ENCODE results near the gene NOTCH2.
"Not testable (repeated sequence)": the region's sequence is repeated elsewhere in the genome, so short reads cannot be mapped to it uniquely, and the experiment has no call there.

NOTCH2 gene

DNA sequence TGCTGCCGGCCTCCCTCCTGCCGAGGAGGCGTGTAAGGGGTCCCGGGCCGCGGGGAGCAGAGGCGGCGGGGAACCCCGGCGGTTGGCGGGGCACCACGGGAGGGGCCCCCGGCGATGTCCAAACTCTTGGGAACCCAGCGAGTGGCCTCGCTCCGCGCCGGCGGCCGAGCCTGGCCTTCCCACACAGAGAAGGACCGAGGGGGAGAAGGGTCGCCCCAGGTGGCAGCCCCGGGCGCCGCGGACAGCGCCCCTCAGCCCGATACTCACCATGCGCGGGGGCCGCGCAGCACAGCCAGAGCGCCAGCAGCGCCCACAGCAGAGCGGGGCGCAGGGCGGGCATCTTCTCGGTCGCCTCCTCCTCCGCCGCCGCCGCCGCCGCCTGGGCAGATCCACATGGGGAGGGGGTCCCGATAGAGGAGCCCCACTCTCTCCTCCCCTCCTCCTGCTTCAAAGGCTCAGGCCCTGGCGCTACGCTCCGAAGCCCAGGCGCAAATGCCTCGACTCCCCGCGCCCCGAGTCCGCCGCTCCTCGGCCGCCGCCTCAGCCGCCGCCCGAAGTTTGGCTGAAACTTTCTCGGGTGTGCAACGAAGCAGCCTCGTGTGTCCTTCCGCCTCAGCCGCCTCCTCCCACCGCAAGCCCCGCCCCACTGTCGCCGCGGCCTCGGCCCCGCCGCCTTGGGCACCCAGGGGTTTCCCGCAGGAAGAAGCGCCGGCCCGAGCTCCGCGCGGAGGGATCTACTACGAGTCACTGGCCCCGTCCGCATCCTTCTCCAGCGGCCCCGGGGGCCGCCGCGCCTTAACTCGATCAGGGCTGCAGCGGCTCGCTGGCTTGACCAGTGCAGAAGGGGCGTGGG, at the start of gene NOTCH2:
TSS of gene NOTCH2 (minus strand) at position 596 of the 853 bp plus-strand sequence. CDS start at position 340, 256 bp downstream.
- peak; percentile 65 to 71 for DNase-seq

DNA sequence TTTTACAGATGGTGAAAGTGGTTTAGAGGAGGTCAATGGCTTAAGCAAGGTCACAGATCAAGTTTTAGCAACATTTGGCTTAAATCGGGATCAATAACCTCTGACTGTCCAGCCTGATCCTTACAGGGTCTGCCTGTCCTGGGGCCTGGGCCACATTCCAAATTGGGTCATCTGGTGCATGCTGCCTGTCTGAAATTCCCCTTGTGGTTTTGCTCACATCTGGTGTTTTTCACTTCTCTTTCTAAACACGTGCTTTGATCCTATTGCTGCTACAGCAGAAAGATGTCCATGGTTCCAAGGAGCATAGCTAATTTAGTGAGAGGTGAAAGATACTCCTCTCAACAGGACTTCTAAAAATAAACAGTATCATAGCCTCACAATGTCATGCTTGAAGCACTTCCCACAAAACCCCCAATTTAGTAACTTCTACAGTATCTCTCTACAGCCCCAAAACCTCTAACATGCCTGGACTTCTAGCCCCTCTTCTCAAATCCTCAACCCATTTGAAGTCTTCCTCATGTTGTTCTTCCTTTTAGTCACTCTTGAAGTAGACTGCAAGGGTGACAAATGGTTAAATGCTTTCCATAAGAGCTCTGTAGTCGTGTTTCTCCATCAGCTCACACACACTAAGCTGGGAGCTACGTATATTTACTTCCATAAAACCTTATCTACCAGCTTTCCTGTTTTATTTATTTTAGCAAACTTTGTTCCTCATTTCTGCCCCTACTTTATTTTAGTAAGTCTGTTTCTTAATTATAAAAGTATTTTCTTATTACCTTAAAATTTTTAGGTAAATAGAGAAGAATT, 48.1 kb upstream of the NOTCH2 start:
- DNase-seq = not testable (repeated sequence)

DNA sequence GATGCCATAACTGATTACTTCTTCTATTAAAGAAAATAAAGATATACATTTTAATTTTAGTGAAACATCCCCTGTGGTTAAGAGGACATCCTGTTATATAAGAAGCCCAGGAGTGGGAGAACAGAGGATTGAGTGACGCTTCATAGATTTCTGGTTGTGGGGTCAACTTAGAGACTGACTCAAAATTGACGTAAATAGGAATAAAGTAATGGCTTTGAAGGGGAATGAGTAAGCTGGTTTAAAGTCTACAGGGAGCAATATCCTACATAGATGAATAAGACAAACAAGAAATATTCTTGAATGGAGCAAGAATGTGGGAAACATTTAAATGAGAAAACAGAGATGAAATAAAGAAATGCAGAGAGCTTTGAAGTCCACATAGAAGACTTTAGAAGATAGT, 46.6 kb upstream of the NOTCH2 start:
- DNase-seq = not testable (repeated sequence)

DNA sequence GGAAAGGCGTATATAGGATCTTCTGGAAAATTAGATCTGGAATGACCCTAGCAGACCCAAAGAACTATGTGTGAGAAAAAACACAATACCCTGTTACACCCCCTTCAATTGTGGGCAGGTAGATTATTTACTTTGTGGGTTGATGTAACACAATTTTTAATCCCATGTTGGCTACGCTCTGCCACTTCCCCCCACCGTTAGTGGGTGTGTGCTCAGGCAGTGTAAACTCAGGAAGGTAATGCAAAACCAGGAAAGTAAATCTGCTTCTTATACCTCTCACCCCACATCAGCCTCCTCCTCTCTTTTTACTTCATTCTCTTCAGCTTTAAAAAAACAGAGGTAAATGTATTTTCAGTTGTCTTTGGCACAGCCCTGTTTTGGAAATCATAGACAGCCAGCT, 43.7 kb upstream of the NOTCH2 start:
- DNase-seq = not testable (repeated sequence)

DNA sequence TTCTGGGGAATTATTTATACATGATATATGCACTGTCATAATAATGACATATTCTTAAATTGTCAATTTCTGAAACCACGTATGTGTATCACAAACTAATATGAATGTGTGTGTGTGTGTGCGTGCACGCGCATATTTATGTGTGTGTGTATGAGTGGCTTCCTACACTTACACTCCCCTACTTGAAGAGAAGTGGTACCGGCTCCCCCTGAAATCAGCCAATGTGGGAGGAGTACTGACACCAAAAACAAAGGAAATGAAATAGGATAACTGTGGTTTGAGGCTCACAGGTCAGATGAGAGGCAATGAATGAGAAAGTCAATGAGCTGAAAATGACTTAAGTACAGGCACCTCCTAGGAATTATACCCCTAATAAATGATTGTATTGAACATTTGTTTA, 42.8 kb upstream of the NOTCH2 start:
- DNase-seq = not testable (repeated sequence)

DNA sequence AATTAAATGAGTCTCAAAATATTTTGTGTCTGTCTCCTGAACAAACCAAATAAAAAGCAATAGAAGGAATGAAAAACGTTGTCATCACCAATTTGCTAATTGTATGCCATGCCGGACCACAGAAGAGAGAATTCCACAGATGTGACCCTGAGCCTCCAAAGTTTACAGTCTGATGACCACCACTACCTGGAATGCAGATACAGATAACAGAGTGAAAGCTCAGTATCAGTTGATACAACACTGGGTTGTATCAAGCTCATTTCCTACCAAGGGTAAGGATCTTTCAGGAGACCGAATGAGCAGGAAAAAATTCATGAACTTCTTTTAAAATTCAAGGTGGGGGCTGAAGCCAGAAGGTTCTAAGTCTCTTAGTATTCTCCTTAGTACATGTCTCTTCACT, 42.3 kb upstream of the NOTCH2 start:
- not testable (repeated sequence) for DNase-seq

DNA sequence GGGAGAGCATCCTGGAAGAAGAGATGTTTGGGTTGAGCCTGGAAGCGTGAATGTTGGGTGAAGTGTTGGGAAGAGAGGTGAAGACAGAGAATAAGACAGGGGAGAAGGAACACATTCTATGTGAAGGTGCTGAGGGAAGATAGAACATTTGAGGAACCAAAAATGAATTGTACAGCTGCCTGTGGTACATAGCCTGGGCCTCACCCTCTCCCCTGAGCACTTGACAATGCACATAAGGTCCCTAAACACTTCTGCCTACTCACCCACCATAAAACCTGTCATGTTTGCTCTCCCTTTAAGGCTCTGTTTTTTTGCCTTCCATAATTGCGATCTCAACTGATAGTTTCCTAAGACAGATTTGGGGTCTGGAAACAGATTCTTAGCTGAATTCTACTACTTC, 41.5 kb upstream of the NOTCH2 start:
- DNase-seq = not testable (repeated sequence)

DNA sequence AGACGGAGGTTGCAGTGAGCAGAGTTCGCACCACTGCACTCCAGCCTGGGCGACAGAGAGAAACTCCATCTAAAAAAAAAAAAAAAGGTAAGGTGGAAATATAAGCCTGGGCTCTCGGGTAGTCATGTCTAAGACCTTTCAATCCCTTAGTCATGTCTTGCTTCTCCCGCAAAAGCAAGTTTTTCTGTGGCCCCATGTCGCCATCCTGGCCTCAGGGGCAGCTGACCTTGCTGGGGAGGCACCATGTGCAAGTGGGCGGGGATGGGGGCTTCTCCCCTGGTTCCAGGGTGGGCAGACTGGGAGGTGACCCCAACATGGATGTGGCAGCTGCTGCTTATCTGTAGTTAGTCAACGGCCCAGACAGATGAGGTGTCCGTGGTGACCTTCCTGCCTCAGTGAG, 40.2 kb upstream of the NOTCH2 start:
- DNase-seq = not testable (repeated sequence)

DNA sequence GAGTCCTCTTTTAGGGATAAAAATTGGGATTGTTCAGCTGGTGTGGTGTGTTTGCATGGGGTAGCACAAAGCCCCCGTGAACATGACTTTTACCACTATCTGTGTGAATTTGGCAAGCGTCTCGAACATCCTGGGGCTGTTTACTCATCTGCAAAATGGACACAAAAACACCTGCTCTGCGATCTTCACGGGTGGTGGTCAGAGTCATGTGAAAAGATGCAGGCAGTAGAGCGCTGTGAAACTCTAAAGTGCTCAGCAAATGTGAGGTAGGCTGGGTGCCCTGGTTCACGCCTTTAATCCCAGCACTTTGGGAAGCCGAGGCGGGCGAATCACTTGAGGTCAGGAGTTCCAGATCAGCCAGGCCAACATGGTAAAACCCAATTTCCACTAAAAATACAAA, 39.7 kb upstream of the NOTCH2 start:
- not testable (repeated sequence) for DNase-seq

DNA sequence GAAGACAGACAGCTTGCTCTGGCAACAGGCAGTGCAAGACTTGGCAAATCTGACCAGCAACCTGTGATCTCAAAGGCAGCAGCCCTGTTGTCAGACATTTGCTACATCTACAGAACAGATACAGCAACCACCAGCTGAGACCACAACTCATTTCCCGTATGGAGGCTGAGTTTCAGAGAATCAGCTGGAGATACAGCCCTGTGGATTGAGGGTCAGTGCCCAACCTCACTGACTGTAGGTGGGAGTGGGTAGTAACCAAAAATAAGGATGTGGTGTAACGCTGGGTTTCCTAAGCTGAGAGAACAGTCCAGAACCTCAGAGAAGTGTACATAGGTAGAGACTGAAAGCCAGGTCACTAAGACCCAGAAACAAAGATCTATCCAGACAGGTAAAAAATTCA, 35.8 kb upstream of the NOTCH2 start:
- DNase-seq = not testable (repeated sequence)

DNA sequence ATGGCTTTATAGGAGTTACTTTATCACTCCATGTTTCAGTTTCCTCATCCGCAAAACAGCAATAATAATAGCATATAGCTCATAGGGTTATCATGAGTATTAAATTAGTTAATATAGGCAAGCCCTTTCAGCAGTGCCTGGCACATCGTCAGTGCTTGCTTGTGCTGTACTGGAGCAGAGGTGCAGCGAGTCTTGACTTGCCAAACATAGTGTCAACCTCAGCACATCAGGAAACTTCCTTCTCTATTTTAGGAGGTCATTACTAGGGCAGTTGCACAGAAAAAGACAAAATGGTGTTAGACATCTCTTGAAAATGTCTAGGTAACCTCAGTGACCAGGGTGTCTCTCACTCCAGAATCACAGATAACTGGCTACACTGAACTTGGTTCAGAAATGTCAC, 34.3 kb upstream of the NOTCH2 start:
- not testable (repeated sequence) for DNase-seq

DNA sequence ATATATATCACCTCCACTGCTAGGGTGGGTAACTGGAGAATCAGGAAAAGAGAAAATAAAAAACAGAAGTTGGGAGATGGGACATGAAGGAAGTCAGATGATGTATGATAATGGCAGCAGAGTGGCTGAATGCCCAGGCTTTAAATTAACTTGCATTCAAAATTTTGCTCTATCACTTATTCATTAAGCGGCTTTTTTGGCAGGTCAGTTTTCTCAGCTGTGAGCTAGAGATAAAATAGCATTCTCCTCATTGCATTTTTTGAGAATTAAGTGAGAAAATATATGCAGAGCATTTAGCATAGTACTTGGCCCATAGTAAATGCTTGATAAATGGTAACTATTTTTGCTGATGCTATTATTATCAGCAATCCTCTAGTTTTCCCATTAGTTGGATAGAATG, 32.1 kb upstream of the NOTCH2 start:
- DNase-seq = not testable (repeated sequence)

DNA sequence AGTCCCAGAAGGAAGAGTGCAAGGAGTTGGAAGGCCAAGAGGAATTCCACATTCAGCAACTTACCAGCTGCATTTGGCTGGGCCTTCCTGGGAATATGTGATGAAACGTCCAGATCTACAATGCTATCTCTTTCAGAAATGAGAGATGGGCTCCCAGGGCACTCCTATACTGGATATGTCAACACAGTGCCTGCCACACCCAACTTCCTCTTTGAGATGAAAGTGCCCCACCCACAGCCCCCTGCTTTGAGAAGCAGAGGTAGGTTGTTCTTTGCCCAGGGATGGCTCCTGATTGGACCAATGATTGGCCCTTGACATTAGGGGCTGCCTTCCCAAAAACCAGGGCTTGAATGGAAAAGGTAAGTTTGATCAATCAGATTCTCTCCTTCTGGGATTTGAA, 31.1 kb upstream of the NOTCH2 start:
- DNase-seq = not testable (repeated sequence)

DNA sequence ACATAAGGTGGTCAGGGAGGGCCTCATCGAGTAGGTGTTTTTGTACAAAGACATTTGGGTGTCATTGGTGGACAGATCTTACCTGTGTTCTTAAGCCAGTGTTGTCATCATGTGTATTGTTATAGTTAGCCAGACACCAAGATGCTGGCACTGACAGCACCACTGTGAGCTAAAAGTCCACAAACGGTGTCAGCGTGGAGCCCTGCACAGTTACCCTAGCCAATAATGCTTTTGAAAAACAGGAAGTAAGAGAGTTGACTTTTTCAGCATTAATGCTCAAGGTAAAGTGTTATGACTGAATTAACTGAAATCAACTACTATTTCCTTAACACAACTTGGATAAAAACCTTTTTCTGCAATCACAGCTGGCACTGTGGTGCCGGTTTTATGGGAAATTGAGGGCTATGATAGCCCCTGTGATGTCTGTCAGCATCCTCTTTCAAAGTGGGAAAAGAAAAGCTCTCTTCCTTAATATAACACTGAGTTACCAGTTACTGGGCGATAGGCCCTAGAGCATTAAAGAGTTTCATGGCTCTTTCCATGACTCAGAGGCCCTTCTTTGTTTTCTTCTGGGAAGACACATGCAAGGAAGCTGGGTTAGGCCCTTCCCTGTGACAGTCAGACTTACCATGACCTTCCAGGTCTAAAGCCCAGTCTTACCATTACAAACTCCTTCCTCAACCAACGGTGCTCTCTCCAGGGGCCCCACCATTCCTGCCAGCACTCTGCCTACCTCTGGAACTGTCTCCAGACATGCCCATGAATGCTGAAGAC, 29.7 kb upstream of the NOTCH2 start:
- DNase-seq = not testable (repeated sequence)

DNA sequence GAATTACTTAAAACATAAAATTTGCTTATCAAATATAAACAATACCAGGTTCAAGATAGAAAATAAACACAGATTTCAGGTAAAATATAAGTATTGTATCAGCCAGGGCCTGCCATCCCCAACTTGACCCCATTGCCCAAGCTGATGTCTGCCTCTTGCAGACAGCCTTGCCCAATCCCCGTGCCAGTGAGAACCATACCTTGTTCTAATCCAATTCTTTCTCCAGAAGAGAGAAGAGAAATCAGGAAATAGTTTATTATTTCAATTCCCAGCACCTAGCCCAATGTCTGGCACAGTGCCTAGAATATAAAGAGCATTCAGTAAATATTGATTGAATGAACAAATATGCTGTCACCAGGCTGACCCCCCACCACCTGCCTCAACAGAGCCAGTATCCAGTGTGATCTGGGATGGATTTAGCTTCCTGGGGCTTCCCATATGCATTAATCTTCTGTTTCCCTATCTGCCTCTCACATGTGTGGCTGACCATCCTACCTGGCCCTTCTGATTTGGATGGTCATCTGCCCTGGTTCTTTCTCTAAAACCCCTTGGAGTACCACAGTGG, 27.6 kb upstream of the NOTCH2 start:
- DNase-seq = not testable (repeated sequence)

DNA sequence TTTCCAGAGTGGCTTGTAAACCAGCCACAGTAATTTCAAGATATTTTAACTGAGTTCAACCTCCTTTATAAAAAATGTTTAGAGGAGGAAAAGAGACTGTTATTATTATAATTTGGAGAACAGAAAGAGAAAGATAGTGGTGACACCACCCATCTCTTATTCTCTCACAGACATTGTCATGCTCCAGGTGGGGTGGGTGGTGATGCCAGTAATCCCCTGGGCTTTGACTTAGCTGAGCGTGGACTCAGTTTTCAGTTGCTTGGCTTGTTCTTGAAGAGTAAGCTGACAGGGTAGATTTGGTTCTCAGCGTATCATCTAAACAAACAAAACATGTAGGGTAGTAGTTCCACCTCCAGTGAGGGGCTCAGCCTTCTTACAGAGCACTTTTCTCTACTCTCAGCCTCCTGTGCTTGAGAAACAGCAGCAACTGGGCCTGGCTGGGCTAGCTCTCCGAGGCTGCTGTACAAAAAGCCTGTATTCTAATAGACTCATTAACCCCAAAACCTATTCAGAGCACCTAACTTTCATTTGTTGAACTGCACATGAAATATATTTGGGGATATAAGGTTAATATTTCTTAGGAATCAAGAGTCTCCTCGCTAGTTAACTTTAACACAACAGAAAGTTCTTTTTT, 24.2 kb upstream of the NOTCH2 start:
- not testable (repeated sequence) for DNase-seq

DNA sequence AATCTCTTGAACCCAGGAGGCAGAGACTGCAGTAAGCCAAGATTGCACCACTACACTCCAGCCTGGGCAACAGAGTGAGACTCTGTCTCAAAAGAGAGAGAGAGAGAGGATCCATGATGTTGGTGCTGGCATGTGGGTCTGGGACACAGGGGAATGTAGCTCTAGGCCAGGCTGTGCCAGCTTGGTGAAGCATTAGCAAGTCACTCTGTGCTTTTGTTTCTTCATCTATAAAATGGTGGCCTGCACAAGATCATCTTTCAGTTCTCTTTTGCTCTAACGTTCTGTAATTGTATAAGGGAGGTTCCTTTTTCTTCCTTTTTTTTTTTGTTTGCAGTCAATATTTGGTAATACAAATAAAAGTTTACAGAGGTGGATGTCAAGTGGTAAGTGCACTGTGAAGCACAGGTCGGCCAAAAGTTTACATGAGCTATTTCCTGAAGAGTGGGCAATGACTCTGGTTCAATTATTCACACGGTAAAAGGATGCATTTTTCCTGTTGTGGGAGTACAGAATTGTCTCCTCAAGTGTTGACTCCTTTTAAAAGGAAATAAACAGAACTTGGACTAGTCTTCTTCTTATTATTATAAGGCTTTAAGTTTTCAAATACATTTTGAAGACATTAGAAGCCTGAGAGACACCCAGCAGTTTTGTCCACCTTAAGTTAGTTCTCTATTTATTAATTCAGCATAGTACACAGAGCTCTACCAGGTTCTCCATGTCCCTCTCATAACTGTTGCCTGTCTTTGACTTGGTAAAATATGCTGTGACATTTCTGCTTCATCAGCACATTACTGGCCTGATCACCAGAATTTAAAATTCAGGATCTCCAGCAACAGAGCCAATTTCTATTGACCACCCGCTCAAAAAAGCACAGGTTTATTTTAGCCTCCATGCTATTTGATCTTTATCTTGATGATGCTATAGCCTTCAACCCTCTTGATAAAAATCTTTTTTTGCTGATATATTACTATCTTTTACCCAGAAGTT, 23.1 kb upstream of the NOTCH2 start:
- not testable (repeated sequence) for DNase-seq

DNA sequence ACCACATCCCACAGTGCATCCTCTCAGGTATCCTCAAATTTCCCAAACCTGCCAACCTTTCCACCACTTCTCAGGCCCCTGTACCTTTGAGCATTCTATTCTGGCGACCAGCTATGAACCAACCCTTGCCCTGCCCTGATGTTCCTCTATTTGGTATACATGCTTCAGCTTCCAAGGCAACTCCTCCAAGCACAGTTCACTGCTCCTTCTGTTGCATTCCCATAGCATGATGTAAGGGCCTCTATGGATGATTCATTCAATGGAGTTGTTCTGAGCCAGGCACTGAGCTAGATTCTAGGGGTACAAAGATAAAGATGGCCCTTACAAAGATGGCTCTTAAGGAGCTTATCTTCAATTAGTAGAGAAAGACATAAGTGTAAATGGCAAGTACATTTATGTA, 21.4 kb upstream of the NOTCH2 start:
- DNase-seq = not testable (repeated sequence)

DNA sequence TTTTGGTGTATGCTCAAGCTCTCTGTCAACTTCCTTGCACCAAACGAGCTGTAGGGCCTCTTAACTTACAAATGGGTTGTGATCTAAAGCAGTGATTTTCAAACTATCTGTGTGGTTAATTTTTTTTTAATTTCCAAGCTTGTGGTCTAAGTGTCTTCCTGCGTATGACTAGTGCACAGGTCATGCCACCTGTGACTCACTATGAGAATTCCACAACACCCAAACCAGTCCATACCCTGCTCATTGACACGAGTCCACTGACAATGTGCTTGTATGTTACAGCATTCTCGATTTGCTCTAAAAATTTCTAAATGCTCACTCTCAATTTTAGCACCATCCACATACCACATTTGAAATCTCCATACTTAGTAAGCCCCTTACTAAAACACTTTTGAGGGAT, 18.5 kb upstream of the NOTCH2 start:
- peak; percentile 15 to 44 for DNase-seq

DNA sequence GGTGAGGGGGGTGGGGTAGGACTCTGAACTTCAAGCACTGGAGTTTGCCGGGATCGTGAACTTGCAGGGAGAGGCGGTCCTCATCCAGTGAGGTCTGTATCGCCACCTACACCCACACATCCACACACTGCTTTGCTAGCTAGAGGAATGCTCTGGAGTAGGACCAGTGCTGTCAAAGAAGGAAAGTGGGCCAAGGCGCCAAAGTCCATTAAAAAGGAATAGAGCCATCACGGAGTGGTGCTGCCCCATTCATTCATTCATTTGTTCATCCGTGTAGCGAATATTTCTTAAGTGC, 405 bp upstream of the NOTCH2 start:
- DNase-seq = not testable (repeated sequence)

DNA sequence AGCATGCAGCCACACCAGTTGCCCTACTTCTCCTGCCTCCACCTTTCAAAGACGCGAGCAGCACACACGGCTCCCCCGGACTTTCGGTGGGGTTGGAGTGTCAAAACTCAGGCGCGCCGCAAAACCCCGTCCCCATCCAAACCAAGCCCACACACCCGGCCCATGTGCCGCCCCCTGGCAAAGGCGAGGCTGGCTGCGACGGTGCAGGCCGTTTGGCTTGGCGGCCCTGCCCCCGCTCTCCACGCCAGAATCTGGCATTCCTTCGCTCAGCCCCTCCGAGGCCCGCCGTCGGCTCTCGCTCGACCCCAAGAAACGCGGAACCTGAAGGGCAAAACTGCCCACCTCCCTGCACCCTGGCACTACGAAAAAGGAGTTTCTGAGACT, 787 bp downstream of the NOTCH2 start:
- DNase-seq = peak; percentile 33 to 48

Data from activated CD4-positive, alpha-beta T cell treated with anti-CD3 and anti-CD28 coated beads, Interleukin-2, amount 50 U/mL, for 48 hours (primary cell).